ENCODE results near the gene SHCBP1L.

DNA sequence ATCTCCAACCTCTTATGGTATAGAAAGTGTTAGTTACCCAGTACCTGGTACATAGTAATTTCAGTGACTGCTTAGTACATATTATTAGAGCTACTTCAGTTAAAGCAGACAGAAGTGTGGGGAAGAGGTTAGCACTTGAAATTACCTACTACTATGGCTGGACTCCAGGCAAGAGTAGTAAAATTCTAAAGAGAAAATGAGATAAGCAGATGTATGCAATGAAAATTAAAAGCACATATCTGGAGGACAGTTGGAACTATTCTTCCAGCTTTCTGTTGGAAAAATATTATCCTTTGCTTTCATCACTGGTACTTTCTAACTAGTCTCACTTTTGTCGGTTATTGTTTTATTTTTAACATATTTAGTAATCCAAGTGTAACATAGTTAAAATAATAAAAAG lies 90.1 kb downstream of the SHCBP1L start:
- TF ChIP-seq, protein P1, sequence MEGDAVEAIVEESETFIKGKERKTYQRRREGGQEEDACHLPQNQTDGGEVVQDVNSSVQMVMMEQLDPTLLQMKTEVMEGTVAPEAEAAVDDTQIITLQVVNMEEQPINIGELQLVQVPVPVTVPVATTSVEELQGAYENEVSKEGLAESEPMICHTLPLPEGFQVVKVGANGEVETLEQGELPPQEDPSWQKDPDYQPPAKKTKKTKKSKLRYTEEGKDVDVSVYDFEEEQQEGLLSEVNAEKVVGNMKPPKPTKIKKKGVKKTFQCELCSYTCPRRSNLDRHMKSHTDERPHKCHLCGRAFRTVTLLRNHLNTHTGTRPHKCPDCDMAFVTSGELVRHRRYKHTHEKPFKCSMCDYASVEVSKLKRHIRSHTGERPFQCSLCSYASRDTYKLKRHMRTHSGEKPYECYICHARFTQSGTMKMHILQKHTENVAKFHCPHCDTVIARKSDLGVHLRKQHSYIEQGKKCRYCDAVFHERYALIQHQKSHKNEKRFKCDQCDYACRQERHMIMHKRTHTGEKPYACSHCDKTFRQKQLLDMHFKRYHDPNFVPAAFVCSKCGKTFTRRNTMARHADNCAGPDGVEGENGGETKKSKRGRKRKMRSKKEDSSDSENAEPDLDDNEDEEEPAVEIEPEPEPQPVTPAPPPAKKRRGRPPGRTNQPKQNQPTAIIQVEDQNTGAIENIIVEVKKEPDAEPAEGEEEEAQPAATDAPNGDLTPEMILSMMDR (IDR thresholded peaks at IDR 0.05), result no peak
- TF ChIP-seq POLR2AphosphoS5 (IDR thresholded peaks at IDR 0.05) (no peak), EP300 (IDR thresholded peaks at IDR 0.05) (no peak), POLR2A (IDR thresholded peaks at IDR 0.05; ENCODE audit: low read depth) (no peak)
